ENCODE measurements around the gene GPR153.

GRCh38 chr1:6301526-6301925 is 40.6 kb upstream of the GPR153 start:
- TF ChIP-seq, protein P1, sequence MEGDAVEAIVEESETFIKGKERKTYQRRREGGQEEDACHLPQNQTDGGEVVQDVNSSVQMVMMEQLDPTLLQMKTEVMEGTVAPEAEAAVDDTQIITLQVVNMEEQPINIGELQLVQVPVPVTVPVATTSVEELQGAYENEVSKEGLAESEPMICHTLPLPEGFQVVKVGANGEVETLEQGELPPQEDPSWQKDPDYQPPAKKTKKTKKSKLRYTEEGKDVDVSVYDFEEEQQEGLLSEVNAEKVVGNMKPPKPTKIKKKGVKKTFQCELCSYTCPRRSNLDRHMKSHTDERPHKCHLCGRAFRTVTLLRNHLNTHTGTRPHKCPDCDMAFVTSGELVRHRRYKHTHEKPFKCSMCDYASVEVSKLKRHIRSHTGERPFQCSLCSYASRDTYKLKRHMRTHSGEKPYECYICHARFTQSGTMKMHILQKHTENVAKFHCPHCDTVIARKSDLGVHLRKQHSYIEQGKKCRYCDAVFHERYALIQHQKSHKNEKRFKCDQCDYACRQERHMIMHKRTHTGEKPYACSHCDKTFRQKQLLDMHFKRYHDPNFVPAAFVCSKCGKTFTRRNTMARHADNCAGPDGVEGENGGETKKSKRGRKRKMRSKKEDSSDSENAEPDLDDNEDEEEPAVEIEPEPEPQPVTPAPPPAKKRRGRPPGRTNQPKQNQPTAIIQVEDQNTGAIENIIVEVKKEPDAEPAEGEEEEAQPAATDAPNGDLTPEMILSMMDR (IDR thresholded peaks at IDR 0.05): no peak
- TF ChIP-seq POLR2A (IDR thresholded peaks at IDR 0.05): no peak

Measured in Peyer's patch (tissue), 4 donors.